Measurements from ENCODE around the gene CLCN3.
"Not testable (repeated sequence)": the region's sequence is repeated elsewhere in the genome, so short reads cannot be mapped to it uniquely, and the experiment has no call there.

The CLCN3 gene

DNA sequence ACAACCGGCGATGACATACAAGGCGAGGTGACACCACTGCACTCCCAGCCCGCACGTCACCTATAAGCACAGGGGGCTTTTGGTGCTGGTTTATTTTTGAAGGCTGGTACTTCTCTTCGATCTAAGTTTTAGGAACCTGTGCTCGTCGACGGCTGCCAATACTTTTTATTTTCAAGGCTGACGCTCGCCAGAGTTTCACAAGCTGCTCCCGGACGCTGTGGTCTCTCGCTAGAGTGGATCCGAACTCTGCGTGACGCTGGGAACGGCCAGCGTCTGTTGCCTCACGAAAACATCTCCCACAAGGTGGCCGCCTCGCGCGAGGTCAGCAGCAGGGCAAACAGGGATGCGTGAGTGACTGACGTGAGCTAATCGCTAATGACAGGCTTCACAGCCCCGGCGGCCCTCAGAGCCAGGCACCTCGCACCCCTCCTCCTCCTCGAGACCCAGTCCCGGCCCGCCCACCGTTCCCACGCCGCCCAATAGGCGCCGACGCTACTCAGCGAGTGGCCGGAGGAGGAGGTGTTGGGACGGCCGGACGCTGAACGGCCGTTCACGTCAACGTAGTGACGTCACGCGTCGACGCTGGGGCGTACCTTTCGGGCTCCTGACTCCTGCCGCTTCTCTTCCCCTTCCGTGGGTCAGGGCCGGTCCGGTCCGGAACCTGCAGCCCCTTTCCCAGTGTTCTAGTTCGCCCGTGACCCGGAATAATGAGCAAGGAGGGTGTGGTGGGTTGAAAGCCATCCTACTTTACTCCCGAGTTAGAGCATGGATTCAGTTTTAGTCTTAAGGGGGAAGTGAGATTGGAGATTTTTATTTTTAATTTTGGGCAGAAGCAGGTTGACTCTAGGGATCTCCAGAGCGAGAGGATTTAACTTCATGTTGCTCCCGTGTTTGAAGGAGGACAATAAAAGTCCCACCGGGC is at the start of gene CLCN3:
Gene CLCN3 (plus strand): TSS at position 621 of the 922 bp plus-strand sequence. CDS start 15,351 bp downstream, outside the sequence.
- DNase-seq, result peak; percentile 90

DNA sequence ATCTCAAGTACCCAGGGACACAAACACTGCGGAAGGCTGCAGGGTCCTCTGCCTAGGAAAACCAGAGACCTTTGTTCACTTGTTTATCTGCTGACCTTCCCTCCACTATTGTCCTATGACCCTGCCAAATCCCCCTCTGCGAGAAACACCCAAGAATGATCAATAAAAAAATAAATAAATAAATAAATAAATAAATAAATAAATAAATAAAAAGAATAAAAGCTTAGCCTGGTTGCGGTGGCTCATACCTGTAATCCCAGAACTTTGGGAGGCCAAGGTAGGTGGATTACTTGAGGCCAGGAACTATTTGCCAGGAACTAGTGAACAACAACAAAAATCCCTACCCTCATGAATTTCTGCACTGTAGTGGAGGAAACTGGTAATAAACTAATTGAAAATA is 49.4 kb upstream of the CLCN3 start:
- DNase-seq, result not testable (repeated sequence)

DNA sequence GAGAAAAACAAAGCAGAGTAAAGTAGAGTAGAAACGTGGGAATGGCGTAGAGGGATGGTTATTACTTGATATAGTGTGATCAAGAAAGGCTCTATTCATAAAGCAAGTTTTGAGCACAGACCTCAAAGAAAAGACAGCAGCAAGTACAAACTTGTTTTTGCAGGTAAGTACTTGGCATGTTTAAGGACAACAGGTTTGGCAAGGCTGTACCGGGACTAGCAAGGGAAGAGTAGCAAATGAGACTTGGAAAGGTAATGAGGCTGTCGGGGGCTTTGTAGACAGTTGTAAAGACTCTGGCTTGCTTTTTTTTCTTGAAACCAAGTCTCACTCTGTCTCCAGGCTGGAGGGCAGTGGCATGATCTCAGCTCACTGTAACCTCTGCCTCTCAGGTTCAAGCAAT is 48.9 kb upstream of the CLCN3 start:
- DNase-seq, result no peak

DNA sequence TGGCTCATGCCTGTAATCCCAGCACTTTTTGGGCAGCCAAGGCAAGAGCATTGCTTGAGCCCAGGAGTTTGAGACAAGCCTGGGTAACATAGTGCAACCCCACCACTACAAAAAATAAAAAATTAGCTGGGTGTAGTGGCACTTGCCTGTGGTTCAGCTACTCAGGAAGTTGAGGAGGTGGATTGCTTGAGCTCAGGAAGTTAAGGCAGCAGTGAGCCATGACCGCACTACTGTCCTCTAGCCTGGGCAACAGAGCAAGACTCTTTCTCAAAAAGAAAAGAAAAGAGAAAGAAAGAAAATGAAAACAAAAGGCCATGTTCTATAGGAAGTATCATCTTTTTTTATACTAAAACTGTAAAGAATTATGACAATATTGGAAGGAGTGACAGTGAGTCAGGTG is 46.5 kb upstream of the CLCN3 start:
- no peak for DNase-seq

DNA sequence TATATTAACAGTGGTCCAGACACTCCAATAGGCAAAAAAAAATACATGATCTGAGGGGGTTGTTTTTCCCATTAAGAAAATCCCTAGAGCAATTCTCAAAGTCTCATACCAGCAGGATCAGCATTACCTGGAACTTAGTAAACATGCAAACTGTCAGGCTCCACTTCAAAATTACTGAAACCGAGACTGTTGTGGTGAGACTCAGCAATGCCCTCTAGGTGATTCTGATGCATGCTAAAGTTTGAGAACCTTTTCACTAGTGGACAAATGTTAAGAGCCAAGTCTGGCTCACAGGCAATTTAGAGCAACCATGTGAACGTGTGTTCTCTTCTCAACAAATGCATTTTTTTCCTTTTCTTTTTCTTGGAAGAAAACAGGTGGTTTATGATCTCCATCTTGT is 38.2 kb upstream of the CLCN3 start:
- no peak for DNase-seq

DNA sequence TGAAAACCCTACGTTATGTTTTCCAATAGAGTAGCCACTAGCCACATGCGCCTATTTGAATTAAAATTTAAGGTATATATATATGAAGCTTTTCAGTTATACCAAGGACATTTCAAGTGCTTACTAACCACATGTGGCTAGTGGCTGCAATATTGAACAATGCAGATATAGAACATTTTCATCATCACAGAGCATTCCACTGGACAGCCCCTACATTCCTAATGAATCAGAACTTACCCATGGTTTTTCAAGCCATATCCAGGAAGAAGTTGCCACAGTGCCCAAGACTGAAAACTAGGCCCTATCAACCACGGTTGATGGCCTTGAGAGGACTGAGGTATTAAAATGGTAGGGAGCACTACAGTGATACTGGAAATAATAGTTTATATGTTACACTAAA is 37.7 kb upstream of the CLCN3 start:
- no peak for DNase-seq

DNA sequence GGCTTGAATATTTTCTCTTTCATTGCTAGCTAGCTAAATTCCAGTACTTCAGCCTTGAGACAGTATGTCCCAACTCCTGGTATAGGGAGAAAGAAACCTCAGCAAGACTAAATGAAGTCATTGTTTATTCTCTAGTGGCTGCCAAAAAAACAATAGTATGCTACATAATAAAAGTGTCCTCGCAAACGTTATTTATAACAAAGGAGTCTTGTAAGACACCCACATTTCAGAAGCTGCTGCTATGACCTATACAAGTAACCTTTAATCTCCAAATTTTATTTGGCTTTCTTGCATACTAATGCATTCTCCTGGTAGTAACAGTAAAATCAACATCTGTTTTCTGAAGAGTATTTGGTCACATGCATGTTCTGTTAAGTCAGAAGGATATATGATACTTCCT is 36.8 kb upstream of the CLCN3 start:
- DNase-seq, result no peak

DNA sequence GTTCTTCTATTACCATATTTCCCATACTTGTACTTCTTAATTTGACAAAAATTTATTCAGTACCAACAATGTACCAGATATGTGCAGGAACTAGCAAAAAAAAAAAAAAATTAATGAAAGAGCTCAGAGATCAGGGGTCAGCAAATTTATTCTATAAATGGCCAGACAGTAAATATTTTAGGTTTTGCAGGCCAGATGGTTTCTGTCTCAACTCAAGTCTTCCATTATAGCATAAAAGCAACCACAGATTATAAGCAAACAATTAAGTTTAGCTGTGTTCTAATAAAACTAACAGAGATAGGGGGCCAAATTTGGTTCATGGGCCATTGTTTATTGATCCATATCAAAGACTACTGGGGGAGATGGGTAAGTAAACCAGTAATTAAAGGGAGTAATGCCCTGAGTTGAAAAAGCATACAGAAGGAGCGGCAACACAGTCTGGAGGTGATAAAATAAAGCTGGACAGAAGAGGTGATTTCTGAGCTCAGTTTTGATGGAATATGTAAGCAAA is 27.3 kb upstream of the CLCN3 start:
- DNase-seq, result no peak

DNA sequence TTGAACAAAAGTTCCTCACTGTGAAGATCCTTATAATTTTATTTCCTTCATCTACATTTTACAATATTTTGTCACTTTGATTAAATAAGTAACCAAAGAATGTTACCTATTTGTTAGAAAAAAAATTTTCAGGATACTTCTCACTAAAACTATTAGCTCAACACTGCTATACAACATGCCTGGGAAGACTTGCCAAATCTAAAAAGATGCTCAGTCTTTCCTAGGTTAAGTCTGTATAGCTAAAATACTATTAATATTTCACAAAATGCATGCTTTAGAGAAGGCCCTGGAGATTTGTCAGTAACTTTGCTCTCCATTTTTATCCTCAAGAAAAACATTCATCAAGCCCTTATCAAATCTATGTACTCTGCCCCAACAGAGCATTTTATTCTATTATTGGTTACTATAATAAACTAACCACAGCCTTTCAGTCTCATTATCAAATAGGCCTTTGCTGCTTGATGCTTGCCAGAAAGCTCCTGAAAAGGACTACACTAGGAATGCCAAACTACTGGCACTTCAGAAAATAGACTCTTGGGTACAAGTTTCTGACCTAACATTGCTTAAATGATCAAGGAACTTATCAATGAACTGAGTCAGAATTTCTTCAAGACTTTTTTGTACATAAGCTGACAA is 25.7 kb upstream of the CLCN3 start:
- no peak for DNase-seq

DNA sequence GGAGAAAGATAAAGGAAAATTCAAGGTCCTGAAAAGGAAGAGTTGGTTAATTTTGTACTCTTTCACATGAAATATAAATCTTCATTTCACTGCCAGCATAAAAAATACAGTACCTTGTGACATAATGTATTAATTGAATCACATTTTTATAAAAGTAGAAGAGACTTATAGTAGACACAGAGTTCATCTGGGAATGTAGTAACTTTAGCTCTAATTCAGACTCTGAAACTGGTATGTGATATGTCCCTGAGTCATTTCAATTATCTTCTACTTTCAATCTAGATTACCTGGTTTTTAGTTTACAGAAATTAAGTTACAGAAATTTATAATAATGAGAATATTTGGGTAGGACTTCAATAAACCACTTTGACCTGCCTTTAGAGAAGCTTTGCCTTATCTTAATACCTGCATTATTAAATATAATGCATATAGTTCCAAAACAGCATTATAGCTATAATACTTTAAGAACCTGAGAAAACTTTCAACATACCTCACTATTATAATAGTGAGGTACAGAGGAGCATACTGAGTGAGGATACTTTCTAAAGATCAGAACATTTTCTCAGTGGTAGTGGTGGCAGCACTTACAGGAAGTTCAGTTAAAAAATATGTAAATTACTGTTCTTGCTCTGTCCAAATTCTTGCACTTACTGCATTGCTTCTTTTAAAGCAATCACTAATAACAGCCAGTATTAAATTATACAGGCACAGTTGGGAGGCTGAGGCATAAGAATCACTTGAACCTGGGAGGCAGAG is 19.2 kb upstream of the CLCN3 start:
- DNase-seq, result no peak

DNA sequence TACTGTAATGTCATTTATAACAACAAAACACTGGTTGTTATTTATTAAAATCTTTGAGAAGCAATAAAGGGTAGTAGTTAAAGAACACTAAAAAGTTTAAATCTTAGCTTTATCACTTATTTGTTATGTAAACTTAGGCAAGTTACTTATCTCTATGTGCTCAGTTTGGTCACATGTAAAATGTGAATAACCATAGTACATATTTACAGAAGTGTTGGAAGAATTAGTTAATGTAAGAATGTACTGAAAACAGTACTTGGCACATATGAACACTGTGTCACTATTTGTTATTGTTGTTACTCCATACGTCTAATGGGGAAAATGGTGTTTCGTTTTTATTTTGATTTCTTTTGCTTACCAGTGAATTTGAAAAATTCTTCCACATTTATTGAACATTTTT is 17.1 kb upstream of the CLCN3 start:
- no peak for DNase-seq

DNA sequence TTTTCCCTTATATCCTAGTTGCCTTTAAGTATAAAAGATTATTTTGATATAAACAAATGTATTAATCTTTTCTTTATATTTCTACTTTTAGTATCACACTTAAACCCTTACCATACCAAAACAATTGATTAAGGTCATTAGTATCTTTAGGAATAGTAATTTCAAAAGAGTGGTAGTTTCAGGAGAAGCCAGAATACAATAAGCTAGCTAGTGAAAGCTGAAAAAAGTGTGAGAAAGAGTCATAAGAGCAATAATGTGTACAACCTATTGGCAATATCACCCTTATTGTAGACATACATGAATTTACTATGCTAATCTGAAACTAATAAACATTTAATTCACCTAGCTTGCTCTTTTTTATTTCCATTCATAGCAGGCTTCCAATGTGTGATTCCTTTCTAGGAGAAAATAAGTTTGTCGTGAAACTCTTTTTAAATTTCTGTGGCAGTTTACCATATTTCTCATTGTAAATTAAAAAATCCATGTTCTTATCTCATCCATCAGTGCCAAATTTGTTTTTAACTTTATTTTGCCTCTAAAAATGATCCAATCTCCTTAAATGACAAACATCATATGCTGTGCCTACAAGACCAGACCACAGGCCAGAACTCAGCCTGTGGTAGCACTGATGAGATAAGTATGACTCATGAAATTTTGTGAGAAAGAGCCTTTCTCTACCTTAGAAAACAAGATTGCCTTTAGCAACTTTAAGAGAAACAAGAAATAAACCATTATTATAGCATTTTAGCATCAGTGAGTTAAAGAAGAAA is 16.1 kb upstream of the CLCN3 start:
- no peak for DNase-seq

DNA sequence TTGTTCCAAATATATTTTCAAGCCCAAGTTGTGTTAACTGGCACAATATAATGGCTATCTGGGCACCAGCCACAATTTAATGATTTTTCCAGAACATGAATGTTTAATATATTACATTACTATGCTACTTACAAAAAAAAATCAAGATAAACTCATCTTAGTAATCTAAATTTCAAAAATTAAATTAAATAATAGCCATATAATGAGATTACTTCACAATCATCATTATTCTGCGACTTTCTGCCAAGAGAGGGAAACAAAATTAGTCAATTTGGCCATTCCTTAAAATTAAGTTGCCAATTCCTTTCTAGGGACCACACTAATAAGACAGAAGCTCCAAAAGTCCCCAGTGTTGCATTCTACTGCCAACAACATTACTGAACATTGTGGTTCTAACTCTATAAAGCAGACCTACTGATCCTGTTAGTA is 15.5 kb upstream of the CLCN3 start:
- no peak for DNase-seq

DNA sequence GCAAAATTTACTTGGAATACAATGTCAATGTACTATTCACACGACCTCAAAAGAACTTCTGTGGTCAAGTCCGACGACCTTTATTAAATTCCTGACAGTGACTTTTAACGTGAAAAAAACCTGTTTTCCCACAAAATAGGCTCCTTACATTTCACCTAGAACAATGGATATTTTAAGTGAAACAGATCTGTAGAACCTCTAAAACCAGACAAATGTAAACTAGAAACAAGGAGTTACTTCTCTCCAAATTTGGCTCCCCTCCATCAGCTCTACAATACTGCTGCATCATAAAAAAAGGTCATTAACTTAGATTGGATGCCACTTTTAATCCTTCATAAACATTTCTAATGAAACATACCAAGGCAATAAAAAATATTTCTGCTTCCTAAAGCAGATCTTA is 9.2 kb upstream of the CLCN3 start:
- no peak for DNase-seq

DNA sequence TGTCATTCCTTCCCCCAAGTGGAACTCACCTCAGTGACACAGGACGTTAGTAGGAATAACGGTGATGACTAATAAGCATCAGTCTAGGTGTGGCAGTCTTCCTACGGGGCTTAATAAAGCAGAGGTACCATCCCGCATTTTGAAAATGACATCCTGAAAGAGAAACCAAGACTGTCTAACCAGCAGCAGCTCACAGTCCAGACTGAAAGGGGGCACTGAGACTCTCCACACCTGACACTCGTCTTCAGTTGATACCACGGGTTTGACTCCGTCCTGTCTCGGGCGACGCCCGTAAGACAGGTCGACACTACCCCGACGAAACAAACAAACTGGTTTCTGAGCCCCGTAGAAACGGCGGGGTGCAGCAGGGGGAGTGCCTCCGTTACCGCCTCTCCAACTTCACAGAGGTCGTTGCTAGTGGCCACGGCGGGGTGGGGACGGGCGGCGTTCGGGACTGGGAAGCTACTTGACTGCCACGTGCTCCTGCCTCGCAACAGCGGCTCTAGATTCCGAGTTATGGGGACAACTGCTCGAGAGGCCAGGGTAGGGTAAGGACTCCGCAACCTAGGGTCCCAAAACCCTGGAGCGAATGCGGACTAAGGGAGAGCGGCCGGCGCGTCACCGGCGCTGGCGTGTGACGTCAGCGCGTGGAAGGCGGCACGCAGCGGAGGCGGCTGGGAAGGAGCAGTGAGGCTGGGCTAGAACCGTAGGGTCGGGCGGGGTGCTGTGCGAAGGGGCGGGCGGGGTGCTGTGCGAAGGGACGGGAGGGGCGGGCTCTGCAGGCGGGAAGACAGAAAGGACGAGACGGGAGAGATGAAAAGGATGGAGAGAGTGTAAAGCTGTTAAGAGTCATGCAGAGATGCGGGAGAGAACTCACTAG is 8.1 kb upstream of the CLCN3 start, which contains the start of gene NEK1:
Gene NEK1 (minus strand): TSS at position 593 of the 880 bp plus-strand sequence. CDS start 9,953 bp downstream, outside the sequence.
- peak; percentile 78 for DNase-seq

DNA sequence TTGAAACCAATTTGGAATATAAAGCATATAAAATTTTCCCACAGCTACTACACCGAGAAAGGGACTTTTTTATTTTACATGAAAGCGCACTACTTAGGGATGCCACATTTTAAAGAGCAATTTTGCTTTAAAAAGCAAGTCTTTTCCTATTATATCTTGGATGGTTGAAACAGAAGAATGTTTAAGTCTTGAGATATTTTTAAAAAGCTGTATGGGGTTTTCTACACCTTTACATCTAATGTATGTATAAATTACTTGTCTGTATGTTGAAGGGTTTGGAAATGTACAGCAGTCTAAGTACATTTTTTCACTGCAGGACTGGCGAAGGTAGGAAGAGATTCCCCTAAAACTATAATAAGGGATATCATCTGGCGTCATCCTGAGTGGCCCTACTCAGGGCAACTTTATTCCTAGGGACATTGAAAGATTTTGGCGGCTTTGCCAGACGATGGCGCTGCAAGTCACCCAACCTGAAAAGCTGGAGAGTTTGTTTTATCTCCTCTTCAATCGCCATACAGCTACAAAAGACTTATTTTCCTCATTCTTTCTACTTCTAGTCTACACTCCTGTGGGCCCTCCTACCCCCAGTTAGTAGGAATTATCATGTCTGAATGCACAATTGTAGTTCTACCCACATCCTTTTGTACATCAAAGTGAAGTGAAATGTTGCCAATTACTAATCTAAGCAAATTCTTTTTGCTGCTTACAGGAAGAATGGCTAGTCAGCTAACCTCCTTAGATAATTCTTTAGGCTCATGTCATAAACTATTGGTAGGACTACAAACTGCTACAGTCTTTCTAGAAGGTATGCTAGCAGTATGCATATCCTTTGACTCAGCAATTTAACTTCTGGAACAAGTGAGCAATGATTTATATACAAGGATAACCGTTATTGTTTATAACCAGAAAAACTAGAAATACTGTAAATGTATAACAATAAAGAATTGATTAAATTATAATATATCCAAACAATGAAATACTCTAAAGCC is 7.2 kb upstream of the CLCN3 start:
- peak; percentile 69 for DNase-seq

DNA sequence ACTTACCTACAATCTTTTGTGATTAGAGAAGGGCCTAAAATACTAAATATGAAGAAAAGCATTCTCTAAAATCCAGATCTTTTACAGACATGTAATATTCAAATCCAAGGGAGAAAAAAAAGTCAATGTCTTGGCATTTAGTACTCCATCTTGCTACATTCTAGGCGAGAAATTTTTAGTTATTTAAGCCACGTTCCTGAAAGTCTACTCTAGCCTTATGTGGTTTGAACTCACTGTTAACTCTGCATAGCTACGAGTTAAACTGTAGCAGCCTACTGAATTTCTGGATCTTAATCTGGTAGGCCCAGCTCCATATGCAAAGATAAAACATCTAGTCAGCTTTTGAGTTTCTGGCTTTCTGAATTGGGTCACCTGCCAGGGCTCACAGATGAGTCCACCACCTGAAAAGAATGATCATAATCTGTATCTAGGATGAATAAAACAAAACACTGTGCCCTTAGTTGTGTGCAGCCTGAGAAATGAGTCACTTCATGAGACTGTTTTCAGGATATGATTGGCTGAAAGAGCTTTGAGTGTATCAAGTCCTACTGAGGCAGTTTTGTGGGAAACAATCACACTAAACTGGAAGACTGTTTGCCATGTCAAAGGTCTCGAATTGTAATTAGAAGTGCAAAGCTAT is 4.8 kb upstream of the CLCN3 start:
- no peak for DNase-seq

DNA sequence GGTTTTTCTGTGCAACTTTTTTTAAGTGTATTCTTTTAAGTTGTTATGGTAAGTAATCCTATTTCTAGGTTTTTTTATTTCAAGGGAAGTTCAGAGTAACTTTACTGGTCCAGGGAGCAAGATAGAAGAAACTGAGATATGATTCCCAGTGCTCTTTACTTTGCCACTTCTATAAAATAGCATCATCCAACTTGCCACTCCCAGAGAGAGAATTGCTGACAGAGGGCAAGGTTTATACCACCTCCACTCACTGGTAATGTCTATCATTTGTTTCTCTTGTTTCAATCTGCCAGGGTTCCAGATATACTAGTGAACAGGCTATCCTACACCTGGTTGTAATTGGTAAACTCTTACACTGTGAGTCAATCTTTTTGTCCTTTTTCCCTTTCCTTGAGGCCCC is 3.5 kb upstream of the CLCN3 start:
- no peak for DNase-seq

DNA sequence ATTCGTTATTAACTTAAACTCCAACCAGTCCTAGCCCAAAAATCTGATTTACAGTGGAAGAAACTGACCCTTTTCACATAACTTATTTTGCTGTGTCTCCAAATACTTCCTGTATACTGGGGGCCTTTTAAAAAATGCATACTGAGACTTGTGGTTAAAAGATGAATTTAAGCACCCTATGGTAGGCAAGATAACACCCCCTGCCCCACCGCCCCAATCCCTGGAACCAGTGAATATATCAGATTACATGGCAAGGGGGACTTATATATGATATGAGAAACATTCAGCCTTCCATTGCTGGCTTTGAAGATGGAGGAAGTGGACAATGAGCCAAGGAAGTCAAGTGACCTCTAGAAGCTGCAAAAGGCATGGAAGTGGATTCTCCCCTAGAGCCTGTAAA is 3.1 kb upstream of the CLCN3 start:
- no peak for DNase-seq

DNA sequence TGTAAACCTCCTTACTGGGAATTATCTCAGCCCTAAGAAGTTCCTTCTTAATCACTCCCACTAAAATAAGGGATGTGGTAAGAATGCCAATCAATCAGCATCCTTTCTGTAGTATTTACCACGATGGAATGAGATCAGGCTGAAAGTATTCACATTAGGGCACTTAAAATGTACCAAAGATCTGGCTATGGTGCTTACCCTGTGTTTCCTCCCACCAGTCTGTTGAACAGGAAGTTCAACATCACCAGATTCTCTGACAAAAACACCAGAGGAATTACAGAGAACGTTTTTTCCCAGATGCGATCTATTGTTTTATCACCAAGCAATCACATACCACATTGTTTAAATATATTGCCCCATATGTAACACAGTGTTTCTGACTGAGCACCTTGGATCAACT is 2.1 kb upstream of the CLCN3 start:
- DNase-seq, result no peak

Data from activated gamma-delta T cell treated with Interleukin-2 at 50 U/mL for 16 hours (primary cell).